GM21360 (cell line): ENCODE results near the gene ABHD12.
"Not testable (repeated sequence)": the region's sequence is repeated elsewhere in the genome, so short reads cannot be mapped to it uniquely, and the experiment has no call there.

Experiments
- ATAC-seq: cut with Tn5 transposase; IDR thresholded peaks from one replicate; pipeline ENCODE4 v1.9.1; 2021; ENCODE audit warnings: mild to moderate bottlenecking, moderate library complexity; ENCODE audit not compliant: unreplicated experiment

ABHD12 gene

GRCh38 chr20:25355011-25355595, 35.5 kb downstream of the ABHD12 start:
- ATAC-seq, result no peak

GRCh38 chr20:25353747-25354705, 36.6 kb downstream of the ABHD12 start:
- no peak for ATAC-seq

GRCh38 chr20:25353353-25353746, 37.3 kb downstream of the ABHD12 start:
- no peak for ATAC-seq

- no peak for ATAC-seq
Measured at GRCh38 chr20:25352746-25353145, 37.9 kb downstream of the ABHD12 start.

- no peak for ATAC-seq
Measured at GRCh38 chr20:25351024-25351360, 39.6 kb downstream of the ABHD12 start.

- no peak for ATAC-seq
Measured at GRCh38 chr20:25346349-25346748, 44.3 kb downstream of the ABHD12 start.

GRCh38 chr20:25345721-25346120, 44.9 kb downstream of the ABHD12 start:
- no peak for ATAC-seq

GRCh38 chr20:25344634-25345033, 46.0 kb downstream of the ABHD12 start:
- ATAC-seq, result no peak

- no peak for ATAC-seq
Measured at GRCh38 chr20:25341716-25342680, 48.6 kb downstream of the ABHD12 start.

GRCh38 chr20:25340380-25340779, 50.3 kb downstream of the ABHD12 start:
- ATAC-seq, result no peak

- ATAC-seq, result no peak
Measured at GRCh38 chr20:25339608-25340007, 51.0 kb downstream of the ABHD12 start.

- ATAC-seq, result no peak
Measured at GRCh38 chr20:25338112-25339023, 52.3 kb downstream of the ABHD12 start.

- ATAC-seq, result no peak
Measured at GRCh38 chr20:25336561-25337422, 53.8 kb downstream of the ABHD12 start.

GRCh38 chr20:25334972-25335371, 55.7 kb downstream of the ABHD12 start:
- not testable (repeated sequence) for ATAC-seq

GRCh38 chr20:25328954-25329498, 61.6 kb downstream of the ABHD12 start:
- no peak for ATAC-seq

GRCh38 chr20:25327521-25328235, 63.0 kb downstream of the ABHD12 start:
- no peak for ATAC-seq

GRCh38 chr20:25325997-25326396, 64.6 kb downstream of the ABHD12 start:
- ATAC-seq, result no peak

GRCh38 chr20:25325073-25325472, 65.6 kb downstream of the ABHD12 start:
- no peak for ATAC-seq
